GM12892 (cell line): ENCODE measurements around the gene C2CD5.

Source experiments
- POLR2A ChIP-seq: IDR thresholded peaks from 2 replicates; pipeline ENCODE4 v1.6.1; 2011; ENCODE audit warnings: low read depth, low read length, control low read depth
- POLR2AphosphoS5 ChIP-seq: IDR thresholded peaks from 2 replicates; pipeline ENCODE4 v1.6.1; 2011; ENCODE audit warnings: low read depth, low read length, control low read depth
- TAF1 ChIP-seq: IDR thresholded peaks from 2 replicates; pipeline ENCODE4 v1.6.1; 2011; ENCODE audit warnings: low read depth, mild to moderate bottlenecking, control low read depth, low read length, borderline replicate concordance

- TF ChIP-seq POLR2AphosphoS5 (no peak), POLR2A (no peak), TAF1 (no peak)
These were observed 136.9 kb downstream of the C2CD5 start for GRCh38 chr12:22407397-22407796.
